HG03108 (cell line): Measurements from ENCODE around the gene SNX30.

ENCODE experiments used
- ATAC-seq: cut with Tn5 transposase; IDR thresholded peaks from one replicate; pipeline ENCODE4 v1.9.1; 2021; ENCODE audit warnings: moderate library complexity; ENCODE audit not compliant: unreplicated experiment

The SNX30 gene

GRCh38 chr9:112914524-112914923 lies 164.0 kb downstream of the SNX30 start:
- no peak for ATAC-seq

DNA sequence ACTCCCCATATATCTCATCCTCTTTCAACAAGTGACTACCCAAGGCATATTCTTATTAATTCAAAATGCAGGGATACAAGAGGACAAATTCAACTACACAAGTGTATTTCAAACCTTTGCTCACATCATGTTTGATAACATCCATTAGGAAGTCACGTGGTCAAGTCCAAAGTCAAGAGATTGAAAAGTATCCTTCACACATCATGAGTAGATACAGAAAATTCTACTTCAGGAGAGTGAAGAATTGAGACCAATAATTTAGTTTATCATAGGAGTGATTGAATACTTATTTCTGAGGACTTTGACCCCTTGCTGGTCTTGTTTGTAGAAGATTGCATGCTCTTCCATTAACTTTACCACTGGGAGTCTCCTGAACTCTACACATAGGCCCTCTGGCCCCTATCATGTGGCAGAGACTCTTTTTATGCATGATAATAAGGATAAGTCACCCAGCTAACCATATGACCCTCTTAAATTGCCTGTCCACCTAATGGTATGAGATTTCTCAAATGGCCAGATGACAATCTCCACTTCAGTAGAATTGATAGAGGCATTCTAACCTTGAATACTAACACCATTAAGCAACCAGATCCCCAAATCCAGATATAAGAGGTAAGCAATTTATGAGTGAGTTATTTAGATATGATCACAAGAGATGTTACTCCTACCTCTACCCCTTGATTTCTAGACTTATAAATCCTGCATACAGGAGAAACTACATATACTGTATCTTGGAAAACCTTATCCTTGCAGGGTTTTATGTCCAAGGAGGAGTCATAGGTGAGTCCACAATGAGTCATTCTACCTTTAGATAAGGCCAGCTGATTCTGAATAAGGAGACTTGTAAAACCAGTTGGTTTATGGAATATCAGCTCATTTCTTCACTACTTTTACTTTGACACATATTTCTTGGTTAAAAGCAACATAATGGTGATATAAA lies 166.8 kb downstream of the SNX30 start:
- ATAC-seq = no peak

- ATAC-seq = no peak
These were observed 167.4 kb downstream of the SNX30 start for GRCh38 chr9:112917987-112918362.

DNA sequence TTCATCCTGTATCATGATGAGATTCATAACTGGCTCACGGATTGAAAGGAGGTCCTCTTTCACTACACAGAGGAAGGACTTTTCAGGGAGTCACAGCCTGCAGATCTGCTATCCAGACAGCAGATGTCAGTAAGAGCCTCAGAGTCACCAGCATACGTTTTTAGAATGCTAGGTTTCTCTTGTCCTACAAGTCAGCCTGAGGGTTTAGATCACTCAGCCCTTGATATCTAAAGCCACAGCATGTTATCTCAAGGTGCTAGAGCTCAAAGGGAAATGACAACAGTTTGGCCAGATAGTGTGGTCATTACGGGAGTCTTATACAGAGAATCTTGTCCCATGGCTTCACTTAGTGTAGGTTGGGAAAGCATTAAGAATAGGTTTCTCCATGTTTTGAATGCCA lies 171.0 kb downstream of the SNX30 start:
- ATAC-seq = no peak
